Activated CD4-positive, alpha-beta memory T cell treated with anti-CD3 and anti-CD28 coated beads for 36 hours (primary cell): ENCODE measurements around the gene VTI1A. TPM values are rescaled to one million over a fixed set of nuclear protein-coding genes. Genes with fewer than 3 reads are reported as not detected.

Experiments used
- CTCF ChIA-PET: fragments of 350-600 bp; sonication (Branson Sonifier 250); formaldehyde crosslinking; loops from one replicate; lab custom pipeline; 2021; ENCODE audit warnings: antibody characterized with exemption, inconsistent platforms; lab: Charles Lee
- POLR2A ChIA-PET: fragments of 350-600 bp; sonication (Branson Sonifier 250); formaldehyde crosslinking; loops from one replicate; lab custom pipeline; 2021; ENCODE audit warnings: antibody characterized with exemption; lab: Charles Lee
- DNase-seq: peaks from one replicate; pipeline ENCODE4 v3.0.0-alpha.2; 2020
- H3K27ac Mint-ChIP-seq: one replicate; pipeline ENCODE4 v1.8.0; 2021; ENCODE audit warnings: mixed read lengths
- H3K27me3 Mint-ChIP-seq: one replicate; pipeline ENCODE4 v1.8.0; 2021; ENCODE audit warnings: mixed read lengths
- H3K36me3 Mint-ChIP-seq: one replicate; pipeline ENCODE4 v1.8.0; 2021; ENCODE audit warnings: mixed read lengths
- H3K4me1 Mint-ChIP-seq: one replicate; pipeline ENCODE4 v1.8.0; 2021; ENCODE audit warnings: low read depth, mixed read lengths
- H3K4me3 Mint-ChIP-seq: one replicate; pipeline ENCODE4 v1.8.0; 2021; ENCODE audit warnings: mild to moderate bottlenecking, mixed read lengths
- H3K9me3 Mint-ChIP-seq: one replicate; pipeline ENCODE4 v1.8.0; 2021; ENCODE audit warnings: mixed read lengths
- intact Hi-C: fragments of 100-400 bp; cut with micrococcal nuclease; formaldehyde crosslinking; loops from one replicate; pipeline ENCODE4 v1.15.1; 2023
- total RNA-seq, 2 experiments: library from RNA; stranded (reverse); gene quantifications; one replicate each; pipeline ENCODE4 v1.2.3, GENCODE V29; 2021

The VTI1A gene
- total RNA-seq, 2 experiments from 2014 or later, result 24.3 to 24.5 TPM

DNA sequence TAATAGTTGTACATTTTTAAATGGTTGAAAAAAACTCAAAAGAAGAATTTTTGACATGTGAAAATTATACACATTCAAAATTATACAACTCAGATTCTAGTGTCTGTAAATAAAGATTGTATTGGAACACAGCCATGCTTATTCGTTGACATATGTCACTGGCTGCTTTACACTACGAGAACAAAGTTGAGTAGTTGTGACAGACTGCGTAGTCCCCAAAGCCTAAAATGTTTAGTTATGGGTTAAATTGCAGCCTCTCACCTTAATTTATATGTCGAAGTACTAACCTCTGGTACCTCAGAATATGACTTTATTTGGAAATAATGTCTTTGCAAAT lies 358.2 kb downstream of the VTI1A start:
- no peaks in the 10 kb centered on the region for H3K9me3 Mint-ChIP-seq
- no peaks in the 10 kb centered on the region for H3K4me1 Mint-ChIP-seq
- H3K27ac Mint-ChIP-seq, result no peak overlapping the region
- POLR2A ChIA-PET, result no interaction called here
- CTCF ChIA-PET, result no interaction called here
- intact Hi-C loops, result no loop called here
- DNase-seq, result no peak
- H3K36me3 Mint-ChIP-seq, result peaks cover 5% of the 10 kb centered on the region
- no peaks in the 10 kb centered on the region for H3K27me3 Mint-ChIP-seq
- no peak overlapping the region for H3K4me3 Mint-ChIP-seq

GRCh38 chr10:112805701-112806100 lies 358.7 kb downstream of the VTI1A start:
- POLR2A ChIA-PET, result no interaction called here
- Mint-ChIP-seq H3K36me3 (peaks cover 8% of the 10 kb centered on the region), H3K27ac (no peak overlapping the region), H3K4me1 (no peaks in the 10 kb centered on the region), H3K9me3 (no peaks in the 10 kb centered on the region), H3K4me3 (no peak overlapping the region), H3K27me3 (no peaks in the 10 kb centered on the region)
- intact Hi-C loops, result no loop called here
- CTCF ChIA-PET, result no interaction called here
- no peak for DNase-seq

DNA sequence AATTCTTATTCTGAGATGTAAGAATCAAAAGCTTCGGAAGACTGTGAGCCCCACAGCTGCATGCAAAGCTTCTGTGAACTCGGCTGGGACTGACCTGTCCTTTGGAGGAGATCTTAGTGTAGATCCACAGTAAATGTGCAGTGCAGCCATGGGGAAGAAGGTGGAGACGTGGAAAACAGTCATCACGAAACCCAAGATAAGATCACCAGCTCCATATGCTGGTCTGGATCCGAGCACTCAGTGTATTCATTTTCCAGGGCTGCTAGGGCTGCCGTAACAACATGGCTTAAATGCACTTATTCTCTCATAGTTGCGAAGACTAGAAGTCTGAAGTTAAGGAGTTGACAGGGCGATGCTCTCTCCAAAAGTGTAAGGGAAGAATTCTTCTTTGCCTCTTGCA lies 360.0 kb downstream of the VTI1A start:
- no peak for DNase-seq
- Mint-ChIP-seq H3K4me1 (no peaks in the 10 kb centered on the region), H3K4me3 (no peak overlapping the region), H3K9me3 (no peaks in the 10 kb centered on the region), H3K36me3 (peaks cover 8% of the 10 kb centered on the region), H3K27me3 (no peaks in the 10 kb centered on the region), H3K27ac (no peak overlapping the region)
- ChIA-PET POLR2A (no interaction called here), CTCF (no interaction called here)
- intact Hi-C loops, result no loop called here

DNA sequence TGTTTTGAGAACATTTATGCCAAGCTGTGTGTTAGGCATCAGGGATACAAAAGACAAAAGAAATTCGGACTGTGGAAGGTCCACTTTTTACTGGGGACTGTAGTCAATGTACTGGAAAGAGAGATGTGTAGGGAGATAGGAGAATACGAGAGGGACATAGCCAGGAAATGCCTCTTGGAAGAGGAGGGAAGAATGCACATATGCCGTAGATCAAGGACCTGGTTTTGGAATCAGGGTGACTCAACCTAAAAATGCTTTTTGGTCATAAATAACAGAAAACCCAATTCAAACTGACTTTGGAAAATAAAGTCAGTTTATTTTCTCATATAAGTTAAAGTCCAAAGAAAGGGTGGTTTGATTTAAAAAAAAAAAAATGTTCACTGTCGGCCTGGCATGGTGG lies 362.7 kb downstream of the VTI1A start:
- DNase-seq, result no peak
- intact Hi-C loops, result no loop called here
- Mint-ChIP-seq H3K9me3 (no peaks in the 10 kb centered on the region), H3K27me3 (no peaks in the 10 kb centered on the region), H3K4me3 (no peak overlapping the region), H3K36me3 (peaks cover 15% of the 10 kb centered on the region), H3K27ac (no peak overlapping the region), H3K4me1 (peaks cover 10% of the 10 kb centered on the region)
- CTCF ChIA-PET, result no interaction called here
- POLR2A ChIA-PET, result interaction anchor here (0.6 kb wide), 1 partner anchor 1392 kb away, joined by 3 read pairs; no protein-coding TSS in a partner anchor

DNA sequence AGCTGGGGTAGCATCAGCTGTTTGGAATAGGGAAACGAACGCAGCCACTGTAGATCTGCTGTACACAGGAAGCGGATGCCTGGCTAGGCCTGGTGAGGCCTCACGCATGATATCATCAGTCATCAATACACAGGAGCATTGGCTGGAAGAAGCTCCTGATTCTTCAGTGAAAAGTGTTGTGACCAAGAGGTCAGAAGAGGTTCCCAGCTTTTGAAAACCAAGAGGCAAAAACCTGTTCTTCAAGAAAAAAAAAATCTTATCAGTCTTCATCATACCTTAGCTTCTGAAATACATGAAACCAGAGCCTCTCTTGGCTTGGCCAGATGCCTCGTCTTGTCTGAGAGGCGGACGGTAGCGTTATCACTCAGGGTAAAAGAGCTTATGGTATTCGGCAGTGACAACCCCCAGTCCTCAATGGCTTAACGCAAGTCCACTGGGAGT lies 363.7 kb downstream of the VTI1A start:
- ChIA-PET CTCF (no interaction called here), POLR2A (no interaction called here)
- no peak for DNase-seq
- Mint-ChIP-seq H3K4me3 (no peak overlapping the region), H3K27me3 (no peaks in the 10 kb centered on the region), H3K27ac (no peak overlapping the region), H3K36me3 (peaks cover 22% of the 10 kb centered on the region), H3K4me1 (peaks cover 10% of the 10 kb centered on the region), H3K9me3 (no peaks in the 10 kb centered on the region)
- intact Hi-C loops, result no loop called here

GRCh38 chr10:112811741-112812551 lies 364.9 kb downstream of the VTI1A start:
- Mint-ChIP-seq H3K9me3 (no peaks in the 10 kb centered on the region), H3K36me3 (peaks cover 32% of the 10 kb centered on the region), H3K27ac (no peak overlapping the region), H3K4me3 (no peak overlapping the region), H3K4me1 (peaks cover 10% of the 10 kb centered on the region), H3K27me3 (no peaks in the 10 kb centered on the region)
- ChIA-PET CTCF (no interaction called here), POLR2A (no interaction called here)
- intact Hi-C loops, result no loop called here
- no peak for DNase-seq

GRCh38 chr10:112812586-112812985 lies 365.6 kb downstream of the VTI1A start:
- ChIA-PET CTCF (no interaction called here), POLR2A (no interaction called here)
- Mint-ChIP-seq H3K4me3 (no peak overlapping the region), H3K9me3 (no peaks in the 10 kb centered on the region), H3K27me3 (no peaks in the 10 kb centered on the region), H3K27ac (no peak overlapping the region), H3K4me1 (peaks cover 10% of the 10 kb centered on the region), H3K36me3 (peaks cover 36% of the 10 kb centered on the region)
- intact Hi-C loops, result no loop called here
- DNase-seq, result no peak

- intact Hi-C loops, result no loop called here
- H3K36me3 Mint-ChIP-seq, result peaks cover 38% of the 10 kb centered on the region
- DNase-seq, result no peak
- H3K9me3 Mint-ChIP-seq, result no peaks in the 10 kb centered on the region
- H3K27ac Mint-ChIP-seq, result no peak overlapping the region
- ChIA-PET POLR2A (no interaction called here), CTCF (no interaction called here)
- H3K4me1 Mint-ChIP-seq, result peaks cover 10% of the 10 kb centered on the region
- no peak overlapping the region for H3K4me3 Mint-ChIP-seq
- no peaks in the 10 kb centered on the region for H3K27me3 Mint-ChIP-seq
Observed at GRCh38 chr10:112813866-112814591, 367.0 kb downstream of the VTI1A start.

DNA sequence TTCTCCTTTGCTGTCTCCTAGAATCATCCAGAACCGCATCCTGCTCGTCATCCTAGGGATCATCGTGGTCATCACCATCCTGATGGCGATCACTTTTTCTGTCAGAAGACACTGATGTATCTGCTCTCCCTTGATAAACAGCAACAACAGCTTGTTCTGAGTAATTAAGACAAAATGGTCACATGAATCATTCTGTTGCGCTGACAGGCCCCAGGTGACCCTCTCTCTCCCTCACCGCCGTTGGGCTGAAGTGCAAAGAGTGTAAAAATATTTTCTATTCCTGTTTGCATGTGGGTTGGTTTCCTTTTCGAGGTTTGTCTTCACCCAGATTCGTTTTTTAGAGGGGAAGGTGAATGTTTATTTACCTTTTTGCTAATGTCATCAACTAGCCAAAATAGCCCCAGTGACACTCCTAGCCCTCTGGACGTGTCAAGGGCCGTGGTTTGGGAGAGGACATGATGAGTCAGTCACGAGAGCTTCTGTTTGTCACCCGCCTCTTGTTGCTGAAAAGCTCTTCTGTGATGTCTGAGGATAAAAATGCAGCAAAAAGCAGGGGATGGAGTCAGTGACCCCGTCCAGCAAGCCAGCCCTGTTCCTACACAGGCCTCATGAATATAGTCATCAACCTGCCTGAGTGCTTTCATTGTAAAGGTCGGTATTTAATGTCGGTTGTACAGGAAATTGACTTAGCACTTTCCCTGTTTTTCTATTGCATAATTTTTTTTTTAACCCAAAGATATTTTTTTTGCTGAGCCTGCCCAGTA lies 368.4 kb downstream of the VTI1A start:
- peaks cover 31% of the 10 kb centered on the region for H3K36me3 Mint-ChIP-seq
- ChIA-PET POLR2A (no interaction called here), CTCF (no interaction called here)
- DNase-seq, result no peak
- H3K9me3 Mint-ChIP-seq, result no peaks in the 10 kb centered on the region
- no peaks in the 10 kb centered on the region for H3K27me3 Mint-ChIP-seq
- peaks cover 10% of the 10 kb centered on the region for H3K4me1 Mint-ChIP-seq
- intact Hi-C loops, result no loop called here
- no peak overlapping the region for H3K27ac Mint-ChIP-seq
- H3K4me3 Mint-ChIP-seq, result no peak overlapping the region

DNA sequence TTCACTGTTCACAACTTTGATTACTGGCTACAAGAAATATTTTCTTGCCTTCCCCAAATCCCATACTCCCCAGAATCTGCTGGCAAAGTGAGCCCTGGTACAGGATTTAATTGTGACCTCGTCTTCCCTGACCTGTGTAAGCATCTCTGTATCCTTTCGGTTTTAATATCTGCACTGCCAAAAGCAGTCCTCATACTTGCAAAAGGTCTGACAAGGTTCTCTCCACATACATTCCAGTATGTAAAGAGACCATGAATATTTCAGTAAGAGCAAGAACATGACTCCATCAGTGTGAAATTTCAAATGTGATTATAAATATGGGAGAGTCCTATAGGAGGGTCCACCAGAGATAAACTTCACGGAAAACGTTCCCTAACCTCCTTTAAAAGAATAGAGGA lies 369.0 kb downstream of the VTI1A start:
- H3K36me3 Mint-ChIP-seq, result peaks cover 32% of the 10 kb centered on the region
- H3K9me3 Mint-ChIP-seq, result no peaks in the 10 kb centered on the region
- peaks cover 10% of the 10 kb centered on the region for H3K4me1 Mint-ChIP-seq
- ChIA-PET POLR2A (no interaction called here), CTCF (no interaction called here)
- H3K27ac Mint-ChIP-seq, result no peak overlapping the region
- intact Hi-C loops, result no loop called here
- H3K4me3 Mint-ChIP-seq, result no peak overlapping the region
- no peaks in the 10 kb centered on the region for H3K27me3 Mint-ChIP-seq
- no peak for DNase-seq

DNA sequence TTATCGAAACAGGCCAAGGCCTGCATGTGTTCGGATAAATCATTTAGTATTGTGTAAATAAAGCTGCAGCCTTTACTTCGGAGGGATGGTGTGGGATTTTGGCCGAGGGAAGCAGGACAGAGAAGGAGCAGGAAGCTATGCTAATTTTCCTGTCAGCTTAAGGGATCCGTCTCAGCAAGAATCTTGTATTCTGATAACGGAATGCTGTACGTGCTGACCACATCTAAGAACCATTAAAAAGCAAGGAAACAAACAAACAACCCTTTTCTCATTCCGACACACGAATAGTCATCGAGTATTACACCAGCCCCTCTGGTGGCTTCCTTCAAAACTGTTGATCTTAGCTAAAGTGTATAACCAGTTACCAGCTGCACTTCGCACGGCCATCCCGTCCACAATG lies 369.9 kb downstream of the VTI1A start:
- ChIA-PET CTCF (no interaction called here), POLR2A (no interaction called here)
- Mint-ChIP-seq H3K27ac (no peak overlapping the region), H3K27me3 (no peaks in the 10 kb centered on the region), H3K36me3 (peaks cover 35% of the 10 kb centered on the region), H3K4me3 (no peak overlapping the region), H3K9me3 (no peaks in the 10 kb centered on the region), H3K4me1 (peaks cover 10% of the 10 kb centered on the region)
- intact Hi-C loops, result no loop called here
- DNase-seq, result no peak

DNA sequence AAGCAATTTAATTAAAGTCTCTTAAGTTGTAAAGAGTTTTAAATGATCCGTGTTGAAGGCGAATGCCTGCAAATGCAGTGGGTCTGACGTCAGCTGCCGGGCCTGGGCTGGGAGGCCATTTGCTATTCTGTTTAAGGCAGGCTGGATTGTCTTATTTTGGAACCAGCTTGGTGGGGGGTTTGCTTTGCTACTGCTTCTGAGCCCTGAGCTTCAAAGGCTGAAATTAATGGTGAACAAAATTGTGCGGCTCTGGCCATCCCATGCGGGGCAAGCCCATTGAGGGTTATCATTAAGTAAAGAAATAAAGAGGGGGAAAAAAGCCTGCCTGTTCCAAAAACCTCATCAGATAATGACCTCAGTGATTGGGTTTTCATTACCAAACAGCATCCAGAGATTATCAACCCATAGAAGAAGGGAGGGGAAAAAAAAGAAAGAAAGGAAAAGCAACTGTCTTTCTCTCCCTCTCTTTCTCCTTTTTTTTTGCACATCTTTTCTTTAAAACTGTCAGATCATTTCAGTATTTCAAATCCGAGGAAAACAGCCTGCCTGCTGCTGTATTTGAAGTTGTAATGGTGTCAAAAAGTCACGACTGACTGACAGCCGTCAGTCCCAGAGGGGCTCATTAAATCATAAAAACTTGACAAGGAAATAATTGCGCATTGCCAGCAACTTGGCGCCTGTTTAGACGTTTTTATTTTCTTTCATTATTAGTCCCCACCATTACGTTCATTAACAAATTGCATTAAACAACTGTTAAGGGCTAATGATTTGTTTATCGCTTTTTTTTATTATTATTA lies 371.2 kb downstream of the VTI1A start:
- H3K27me3 Mint-ChIP-seq, result no peaks in the 10 kb centered on the region
- no peak overlapping the region for H3K4me3 Mint-ChIP-seq
- H3K9me3 Mint-ChIP-seq, result no peaks in the 10 kb centered on the region
- ChIA-PET POLR2A (no interaction called here), CTCF (no interaction called here)
- H3K4me1 Mint-ChIP-seq, result peaks cover 10% of the 10 kb centered on the region
- DNase-seq, result no peak
- intact Hi-C loops, result no loop called here
- H3K36me3 Mint-ChIP-seq, result peaks cover 40% of the 10 kb centered on the region
- no peak overlapping the region for H3K27ac Mint-ChIP-seq
